Activated naive CD4-positive, alpha-beta T cell treated with anti-CD3 and anti-CD28 coated beads, Interleukin-2, amount 10 ng/mL, durations not matched to agents 7 days and 5 days (primary cell): ENCODE data around the gene AHNAK.
A peak's percentile ranks its signal among the peaks of the same experiment; 100 is the strongest.

Source experiments
- CTCF ChIA-PET: fragments of 350-600 bp; sonication (Branson Sonifier 250); formaldehyde crosslinking; loops from one replicate; lab custom pipeline; 2021; ENCODE audit warnings: antibody characterized with exemption; lab: Charles Lee
- DNase-seq: peaks from one replicate; pipeline ENCODE4 v3.0.0-alpha.2; 2020
- H3K27ac Mint-ChIP-seq: one replicate; pipeline ENCODE4 v1.8.0; 2021; ENCODE audit warnings: mild to moderate bottlenecking, moderate library complexity, mixed read lengths
- H3K27me3 Mint-ChIP-seq: one replicate; pipeline ENCODE4 v1.8.0; 2021; ENCODE audit warnings: mild to moderate bottlenecking, mixed read lengths
- H3K36me3 Mint-ChIP-seq: one replicate; pipeline ENCODE4 v1.8.0; 2021; ENCODE audit warnings: mixed read lengths
- H3K4me1 Mint-ChIP-seq: one replicate; pipeline ENCODE4 v1.8.0; 2021; ENCODE audit warnings: mixed read lengths
- H3K4me3 Mint-ChIP-seq: one replicate; pipeline ENCODE4 v1.8.0; 2021; ENCODE audit warnings: mild to moderate bottlenecking, moderate library complexity, mixed read lengths
- H3K9me3 Mint-ChIP-seq: one replicate; pipeline ENCODE4 v1.8.0; 2021; ENCODE audit warnings: mixed read lengths

The AHNAK gene

DNA sequence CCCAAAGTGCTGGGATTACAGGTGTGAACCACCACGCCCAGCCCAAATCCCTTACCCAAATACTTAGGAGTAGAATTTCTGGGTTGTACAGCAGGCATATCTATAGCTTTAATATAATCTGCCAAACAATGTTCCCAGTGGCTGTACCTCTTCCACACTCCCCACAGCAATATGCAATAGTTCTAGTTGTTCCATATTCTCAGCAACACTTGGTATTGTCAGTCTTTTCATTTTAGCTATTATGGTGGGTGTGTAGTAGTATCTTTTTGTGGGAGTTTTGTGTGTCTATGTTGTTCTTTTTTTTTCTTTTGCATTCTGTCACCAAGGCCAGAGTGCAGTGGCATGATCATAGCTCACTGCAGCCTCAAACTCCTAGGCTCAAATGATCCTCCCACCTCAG is 109.0 kb downstream of the AHNAK start:
- no peak for DNase-seq
- Mint-ChIP-seq H3K36me3 (no peaks in the 10 kb centered on the region), H3K4me1 (peaks cover 20% of the 10 kb centered on the region), H3K27ac (no peak overlapping the region), H3K4me3 (no peak overlapping the region), H3K9me3 (no peaks in the 10 kb centered on the region), H3K27me3 (peaks cover 16% of the 10 kb centered on the region)
- CTCF ChIA-PET, result interaction anchor here (1.1 to 1.7 kb wide), 2 partner anchors 13 to 43 kb away, joined by 4 to 7 read pairs; no protein-coding TSS in a partner anchor

DNA sequence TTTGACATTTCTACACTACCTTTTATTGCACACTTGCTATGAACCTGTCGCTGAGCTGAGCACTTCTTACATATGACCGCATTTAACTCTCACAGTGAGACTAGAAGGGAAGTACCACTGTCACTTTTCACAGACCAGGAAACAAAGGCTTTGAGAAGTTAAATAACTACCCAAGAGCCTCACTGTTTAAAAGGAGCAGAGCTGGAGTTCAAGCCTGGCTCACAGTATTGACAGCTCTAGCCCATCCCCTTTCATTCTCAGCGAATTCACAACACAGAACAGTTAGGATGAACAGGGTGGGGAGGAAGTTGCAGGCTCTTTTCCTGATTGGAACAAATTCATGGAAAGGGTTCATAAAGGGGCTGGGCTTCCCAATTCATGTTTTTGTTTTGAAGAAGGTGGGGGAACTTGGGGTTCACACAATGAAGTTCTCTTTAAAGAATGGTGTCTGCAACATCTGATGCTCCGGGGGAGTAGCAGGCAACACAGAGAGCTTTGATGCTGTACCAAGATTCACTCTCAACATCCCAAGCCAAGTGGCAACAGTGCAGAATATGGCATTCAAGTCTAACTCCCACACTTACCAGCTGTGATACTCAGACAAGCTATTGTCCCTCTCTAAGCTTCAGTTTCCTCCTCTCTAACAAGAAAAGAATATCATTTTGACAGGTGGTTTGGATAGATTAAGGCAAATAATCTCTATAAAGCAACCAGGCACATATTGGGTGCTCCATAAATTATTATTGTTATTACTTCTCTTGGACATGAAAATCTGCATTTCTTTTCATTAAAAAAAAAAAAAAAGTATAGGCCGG is 110.6 kb downstream of the AHNAK start:
- DNase-seq, result no peak
- Mint-ChIP-seq H3K9me3 (no peaks in the 10 kb centered on the region), H3K27me3 (peaks cover 22% of the 10 kb centered on the region), H3K4me1 (peaks cover 32% of the 10 kb centered on the region), H3K36me3 (no peaks in the 10 kb centered on the region), H3K27ac (no peak overlapping the region), H3K4me3 (no peak overlapping the region)
- CTCF ChIA-PET, result interaction anchor here (0.6 to 1.7 kb wide), 6 partner anchors 11 to 107 kb away, joined by 3 to 6 read pairs (median 4); no protein-coding TSS in a partner anchor

DNA sequence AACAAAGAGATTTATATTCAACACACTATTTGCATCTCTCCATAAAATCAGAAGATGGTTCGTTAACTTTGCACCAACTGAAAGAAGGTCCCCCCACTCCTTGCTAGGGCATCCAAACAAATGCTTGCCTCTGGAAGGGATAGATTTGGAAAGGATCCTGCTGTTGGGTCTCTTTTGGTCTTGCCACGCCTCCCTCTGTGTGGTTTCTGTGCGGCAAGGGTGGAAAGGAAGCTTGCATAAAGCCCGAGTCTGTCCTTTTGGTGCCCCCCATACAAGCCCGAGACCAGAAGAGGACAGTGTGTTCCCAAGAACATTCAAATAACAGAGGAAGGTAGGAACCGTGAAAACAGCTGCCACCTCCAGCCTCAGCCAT is 112.7 kb downstream of the AHNAK start:
- CTCF ChIA-PET, result interaction anchor here (1.2 kb wide), 1 partner anchor 39 kb away, joined by 4 read pairs; no protein-coding TSS in a partner anchor
- Mint-ChIP-seq H3K9me3 (no peaks in the 10 kb centered on the region), H3K27me3 (peaks cover 13% of the 10 kb centered on the region), H3K4me1 (peaks cover 44% of the 10 kb centered on the region), H3K27ac (no peak overlapping the region), H3K36me3 (no peaks in the 10 kb centered on the region), H3K4me3 (no peak overlapping the region)
- no peak for DNase-seq

DNA sequence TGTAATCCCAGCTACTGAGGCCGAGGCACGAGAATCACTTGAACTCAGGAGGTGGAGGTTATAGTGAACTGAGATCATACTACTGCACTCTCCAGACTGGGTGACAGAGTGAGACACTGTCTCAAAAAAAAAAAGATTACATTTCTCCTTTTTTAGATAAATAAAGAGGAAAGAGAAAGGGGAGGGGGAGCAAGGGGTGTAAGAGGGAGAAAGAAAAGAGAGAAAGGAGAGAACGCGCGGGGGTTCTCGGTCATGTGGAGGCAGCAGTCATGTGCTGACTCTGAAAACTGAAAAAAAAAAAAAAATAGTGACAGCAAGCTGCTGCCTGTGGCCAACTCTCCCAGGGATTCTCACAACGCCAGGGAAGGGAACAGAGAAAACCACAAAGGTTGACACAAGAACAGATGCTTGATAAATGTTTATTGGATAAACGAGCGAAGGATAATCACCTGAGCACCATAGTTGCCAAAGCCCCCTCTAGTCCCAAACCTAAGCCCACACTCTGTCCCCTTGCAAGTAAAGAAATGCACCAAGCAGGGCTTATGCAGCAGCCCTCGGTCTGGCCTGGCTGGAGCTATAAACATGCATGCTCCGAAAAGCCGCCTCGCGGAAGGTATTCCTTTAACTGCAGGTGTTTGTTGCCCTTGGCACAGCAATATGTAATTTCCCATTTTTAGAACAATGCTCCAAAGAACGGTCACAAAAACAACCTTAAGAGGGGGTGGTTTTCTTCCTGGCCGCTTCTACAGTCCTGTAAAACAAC is 113.3 kb downstream of the AHNAK start:
- no peak for DNase-seq
- no peaks in the 10 kb centered on the region for H3K9me3 Mint-ChIP-seq
- no peaks in the 10 kb centered on the region for H3K36me3 Mint-ChIP-seq
- H3K4me1 Mint-ChIP-seq, result peaks cover 48% of the 10 kb centered on the region
- no peak overlapping the region for H3K27ac Mint-ChIP-seq
- no peak overlapping the region for H3K4me3 Mint-ChIP-seq
- CTCF ChIA-PET, result interaction anchor here (1.2 kb wide), 1 partner anchor 38 kb away, joined by 4 read pairs; no protein-coding TSS in a partner anchor
- H3K27me3 Mint-ChIP-seq, result peaks cover 13% of the 10 kb centered on the region

DNA sequence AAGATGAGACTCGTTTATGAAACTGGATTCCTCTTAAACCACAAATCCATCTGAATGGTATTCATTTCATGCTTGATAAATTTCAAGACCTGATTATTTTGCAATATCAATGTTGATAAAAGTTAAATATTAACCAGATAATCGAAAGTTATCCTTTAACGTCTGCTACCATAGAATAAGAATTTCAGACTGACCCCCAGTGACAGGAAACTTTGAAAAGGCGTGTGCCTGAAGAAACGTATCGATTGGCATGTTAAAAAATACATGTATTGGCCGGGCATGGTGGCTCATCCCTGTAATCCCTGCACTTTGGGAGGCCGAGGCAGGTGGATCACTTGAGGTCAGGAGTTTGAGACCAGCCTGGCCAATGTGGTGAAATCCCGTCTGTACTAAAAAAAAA is 113.9 kb downstream of the AHNAK start:
- Mint-ChIP-seq H3K36me3 (no peaks in the 10 kb centered on the region), H3K9me3 (no peaks in the 10 kb centered on the region), H3K27ac (no peak overlapping the region), H3K4me3 (no peak overlapping the region), H3K27me3 (peaks cover 13% of the 10 kb centered on the region), H3K4me1 (peaks cover 52% of the 10 kb centered on the region)
- no peak for DNase-seq
- CTCF ChIA-PET, result no interaction called here

DNA sequence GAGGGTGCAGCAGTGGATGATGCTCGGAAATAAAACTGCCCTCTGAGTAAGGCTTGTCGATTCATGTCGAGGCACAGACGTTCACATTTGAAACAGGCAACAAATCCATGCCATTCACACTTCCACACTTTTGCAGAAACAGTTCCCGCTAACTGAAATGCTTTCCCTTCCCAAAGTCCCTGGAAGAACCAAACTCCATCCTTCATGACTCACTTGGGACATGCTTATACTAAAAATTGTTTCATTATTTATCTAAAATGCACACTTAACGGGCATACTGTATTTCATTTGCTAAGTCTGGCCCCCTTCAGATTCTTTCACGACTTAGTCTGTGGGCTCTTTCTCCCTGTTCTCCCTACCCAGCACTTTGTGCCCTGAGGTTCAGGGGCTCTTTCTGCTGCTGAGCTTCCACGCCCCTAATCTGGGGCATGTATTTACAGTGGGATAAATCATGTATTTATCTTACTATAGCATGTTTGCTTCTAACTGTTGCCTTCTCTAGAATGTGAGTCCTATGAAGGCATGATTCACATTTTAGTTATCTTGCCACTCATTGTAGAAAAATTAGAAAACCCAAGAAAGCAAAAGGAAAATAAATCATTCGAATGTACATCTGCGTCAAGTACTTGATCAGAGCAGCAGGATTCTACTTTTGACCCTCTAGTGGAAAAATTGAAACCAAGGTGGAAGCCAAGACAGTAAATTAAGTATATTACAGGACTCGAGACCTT is 115.3 kb downstream of the AHNAK start:
- Mint-ChIP-seq H3K27ac (no peak overlapping the region), H3K9me3 (no peaks in the 10 kb centered on the region), H3K4me1 (peaks cover 64% of the 10 kb centered on the region), H3K36me3 (no peaks in the 10 kb centered on the region), H3K4me3 (no peak overlapping the region), H3K27me3 (peaks cover 13% of the 10 kb centered on the region)
- no peak for DNase-seq
- CTCF ChIA-PET, result no interaction called here

DNA sequence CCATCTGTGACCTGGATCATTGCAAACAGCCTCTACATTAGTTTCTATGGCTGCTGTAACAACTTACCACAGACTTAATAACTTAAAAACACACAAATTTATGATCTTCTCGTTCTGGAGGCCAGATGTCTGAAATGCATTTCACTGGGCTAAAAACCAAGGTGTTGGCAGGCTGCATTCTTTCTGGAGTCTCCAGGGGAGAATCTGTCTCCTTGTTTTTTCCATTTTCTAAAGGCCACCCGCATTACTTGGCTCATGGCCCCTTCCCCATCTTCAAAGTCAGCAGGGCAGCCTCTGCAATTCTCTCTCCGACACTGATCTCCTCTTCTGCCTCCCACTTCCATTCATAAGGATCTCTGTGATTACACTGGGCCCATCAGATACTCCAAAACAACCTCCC is 116.2 kb downstream of the AHNAK start:
- H3K4me1 Mint-ChIP-seq, result peaks cover 63% of the 10 kb centered on the region
- peaks cover 13% of the 10 kb centered on the region for H3K27me3 Mint-ChIP-seq
- H3K27ac Mint-ChIP-seq, result no peak overlapping the region
- H3K36me3 Mint-ChIP-seq, result no peaks in the 10 kb centered on the region
- CTCF ChIA-PET, result no interaction called here
- H3K4me3 Mint-ChIP-seq, result no peak overlapping the region
- DNase-seq, result no peak
- no peaks in the 10 kb centered on the region for H3K9me3 Mint-ChIP-seq

DNA sequence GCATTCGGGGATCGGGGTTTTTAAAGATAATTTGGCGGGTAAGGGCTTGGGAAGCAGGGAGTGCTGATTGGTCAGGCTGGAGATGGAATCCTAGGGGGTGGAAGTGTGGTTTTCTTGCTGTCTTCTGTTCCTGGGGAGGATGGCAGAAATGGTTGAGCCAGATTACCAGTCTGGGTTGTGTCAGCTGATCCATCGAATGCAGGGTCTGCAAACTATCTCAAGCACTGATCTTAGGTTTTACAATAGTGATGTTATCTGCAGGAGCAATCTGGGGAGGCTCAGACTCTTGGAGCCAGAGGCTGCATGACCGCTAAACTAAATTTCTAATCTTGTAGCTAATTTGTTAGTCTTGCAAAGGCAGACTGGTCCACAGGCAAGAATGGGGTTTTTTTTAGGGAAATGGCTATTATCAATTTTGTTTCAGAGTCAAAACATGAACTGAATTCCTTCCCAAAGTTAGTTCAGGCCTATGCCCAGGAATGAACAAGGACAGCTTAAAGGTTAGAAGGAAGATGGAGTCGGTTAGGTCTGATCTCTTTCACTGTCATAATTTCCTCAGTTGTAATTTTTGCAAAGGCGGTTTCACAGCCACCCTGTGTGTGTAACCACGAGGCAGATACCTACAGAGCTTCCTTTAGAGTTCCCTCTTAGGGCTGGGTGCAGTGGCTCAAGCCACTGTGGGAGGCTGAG is 117.6 kb downstream of the AHNAK start:
- no peaks in the 10 kb centered on the region for H3K9me3 Mint-ChIP-seq

DNA sequence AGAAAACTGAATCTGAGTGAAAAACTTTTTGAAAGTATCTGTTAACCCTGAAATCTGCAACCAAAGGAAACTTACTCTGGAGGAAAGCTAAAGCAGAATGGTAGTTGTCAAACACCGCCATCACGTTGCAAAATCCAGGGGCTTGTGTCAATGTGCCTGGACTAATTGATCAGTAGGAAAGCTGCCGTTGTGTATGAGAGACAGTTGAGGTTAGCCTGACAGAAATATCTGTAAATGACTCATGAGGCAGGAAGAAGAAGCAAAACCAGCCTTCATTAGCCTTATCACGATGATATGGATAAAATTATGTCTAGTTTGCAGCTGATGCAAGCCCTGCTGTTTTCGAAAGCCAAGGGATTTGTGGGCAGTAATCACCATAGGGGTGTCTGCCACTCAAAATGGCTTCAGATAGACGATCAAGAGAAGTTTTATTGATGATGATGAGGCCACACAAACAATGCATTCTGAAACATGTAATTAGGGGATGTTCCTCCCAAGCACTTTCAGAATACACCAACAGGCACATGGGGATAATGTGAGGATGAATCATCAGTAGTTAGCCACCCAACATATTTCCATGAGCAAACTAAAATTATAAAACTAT is 118.9 kb downstream of the AHNAK start:
- Mint-ChIP-seq H3K27me3 (peaks cover 27% of the 10 kb centered on the region), H3K36me3 (no peaks in the 10 kb centered on the region), H3K4me1 (peaks cover 61% of the 10 kb centered on the region), H3K9me3 (no peaks in the 10 kb centered on the region), H3K4me3 (no peak overlapping the region), H3K27ac (peak overlapping the region; percentile 86)
- no peak for DNase-seq
- CTCF ChIA-PET, result interaction anchor here (1.0 to 9.2 kb wide), 6 partner anchors 33 to 164 kb away, joined by 3 to 161 read pairs (median 33); no protein-coding TSS in a partner anchor

More for the DNA sequence above, 117.6 kb downstream of the AHNAK start:
- Mint-ChIP-seq H3K27me3 (peaks cover 15% of the 10 kb centered on the region), H3K4me3 (no peak overlapping the region), H3K4me1 (peaks cover 68% of the 10 kb centered on the region), H3K27ac (peak overlapping the region; percentile 7), H3K36me3 (no peaks in the 10 kb centered on the region)
- no peak for DNase-seq
- CTCF ChIA-PET, result interaction anchor here (0.6 to 9.2 kb wide), 5 partner anchors 25 to 265 kb away, joined by 3 to 161 read pairs (median 4); no protein-coding TSS in a partner anchor

DNA sequence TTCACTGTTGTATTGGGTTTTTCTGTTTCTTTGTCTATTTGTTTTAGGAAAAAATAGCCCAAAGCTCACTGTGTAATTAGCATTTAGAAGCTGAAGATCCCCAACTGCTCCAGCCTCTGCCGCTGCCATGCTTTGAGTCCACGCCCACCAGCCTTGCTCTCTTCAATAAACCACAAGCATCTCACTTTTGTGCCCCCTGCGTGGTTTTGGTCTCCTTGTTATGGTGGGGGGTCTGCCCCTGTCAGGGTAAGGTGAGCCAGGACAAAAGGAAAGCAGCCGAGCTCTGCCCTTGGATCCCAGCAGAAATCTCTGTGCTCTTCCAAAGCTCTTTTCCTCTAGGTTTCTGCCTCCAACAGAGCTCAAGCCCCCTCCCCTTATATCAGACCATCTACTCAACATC is 123.6 kb downstream of the AHNAK start:
- Mint-ChIP-seq H3K27ac (no peak overlapping the region), H3K27me3 (peaks cover 53% of the 10 kb centered on the region), H3K4me1 (peaks cover 31% of the 10 kb centered on the region), H3K9me3 (no peaks in the 10 kb centered on the region), H3K4me3 (no peak overlapping the region), H3K36me3 (no peaks in the 10 kb centered on the region)
- DNase-seq, result no peak
- CTCF ChIA-PET, result interaction anchor here (1.0 to 9.2 kb wide), 8 partner anchors 21 to 176 kb away, joined by 3 to 161 read pairs (median 18); no protein-coding TSS in a partner anchor

DNA sequence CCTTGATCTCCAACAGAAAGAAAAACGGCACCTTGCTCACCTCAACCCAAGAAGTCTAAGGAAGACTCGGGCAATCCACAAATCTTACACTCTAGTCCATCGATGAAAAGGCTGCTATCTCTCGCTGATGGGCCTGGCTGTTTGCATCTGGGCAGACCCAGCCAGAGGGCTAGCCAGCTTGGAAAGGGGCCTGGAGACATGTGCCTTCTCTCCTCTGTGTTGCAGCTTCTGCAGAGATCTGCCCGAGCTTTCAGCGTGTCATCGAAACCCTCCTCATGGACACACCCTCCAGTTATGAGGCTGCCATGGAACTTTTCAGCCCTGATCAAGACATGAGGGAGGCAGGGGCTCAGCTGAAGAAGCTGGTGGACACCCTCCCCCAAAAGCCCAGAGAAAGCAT is 124.6 kb downstream of the AHNAK start:
- DNase-seq, result no peak
- Mint-ChIP-seq H3K36me3 (no peaks in the 10 kb centered on the region), H3K27me3 (peaks cover 54% of the 10 kb centered on the region), H3K4me1 (peaks cover 22% of the 10 kb centered on the region), H3K4me3 (no peak overlapping the region), H3K9me3 (no peaks in the 10 kb centered on the region), H3K27ac (no peak overlapping the region)
- CTCF ChIA-PET, result interaction anchor here (0.7 to 9.2 kb wide), 6 partner anchors 20 to 272 kb away, joined by 3 to 161 read pairs (median 34); no protein-coding TSS in a partner anchor

DNA sequence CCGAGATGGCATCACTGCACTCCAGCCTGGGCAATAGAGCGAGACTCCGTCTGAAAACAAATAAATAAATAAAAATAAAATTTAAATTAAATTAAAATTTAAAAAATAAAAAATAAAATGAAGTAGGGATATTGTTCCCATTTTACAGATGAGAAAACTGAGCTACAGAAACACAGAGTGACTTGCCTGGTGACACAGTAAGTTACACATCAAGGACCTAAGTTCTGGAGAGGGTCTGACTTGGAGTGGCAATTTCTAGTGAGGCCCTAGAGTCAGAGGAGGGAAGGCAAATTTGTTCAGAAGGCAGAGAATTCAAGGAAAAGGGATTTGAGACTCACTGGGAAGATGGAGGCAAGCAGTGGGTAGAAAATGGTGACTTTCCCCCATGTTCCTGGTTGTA is 125.7 kb downstream of the AHNAK start:
- Mint-ChIP-seq H3K27ac (no peak overlapping the region), H3K4me3 (no peak overlapping the region), H3K9me3 (no peaks in the 10 kb centered on the region), H3K36me3 (no peaks in the 10 kb centered on the region), H3K4me1 (peaks cover 11% of the 10 kb centered on the region), H3K27me3 (peaks cover 54% of the 10 kb centered on the region)
- CTCF ChIA-PET, result interaction anchor here (7.1 to 9.2 kb wide), 2 partner anchors 26 to 123 kb away, joined by 61 to 161 read pairs; no protein-coding TSS in a partner anchor
- DNase-seq, result no peak

DNA sequence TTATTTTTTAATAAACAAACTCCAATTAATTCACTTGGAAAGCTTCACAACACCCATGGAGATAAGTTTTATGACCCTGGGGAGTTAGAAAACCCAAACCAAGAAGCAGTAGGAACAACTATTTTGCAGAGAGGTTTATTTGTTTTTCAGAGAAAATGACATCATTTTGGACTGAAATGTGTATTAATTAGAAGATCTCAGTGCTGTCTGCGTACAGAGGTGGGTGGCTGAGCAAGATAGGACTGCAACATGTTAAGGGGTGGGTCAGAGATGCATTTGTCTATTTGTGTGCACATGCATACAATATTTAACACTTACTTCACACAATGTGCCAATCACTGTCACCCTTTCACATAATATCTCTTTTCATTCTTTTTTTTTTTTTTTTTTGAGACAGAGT is 126.7 kb downstream of the AHNAK start:
- no peak overlapping the region for H3K4me3 Mint-ChIP-seq
- CTCF ChIA-PET, result interaction anchor here (0.7 to 2.7 kb wide), 3 partner anchors 16 to 123 kb away, joined by 3 to 13 read pairs (median 3); no protein-coding TSS in a partner anchor
- no peak for DNase-seq
- H3K9me3 Mint-ChIP-seq, result no peaks in the 10 kb centered on the region
- H3K4me1 Mint-ChIP-seq, result peaks cover 8% of the 10 kb centered on the region
- H3K36me3 Mint-ChIP-seq, result no peaks in the 10 kb centered on the region
- H3K27ac Mint-ChIP-seq, result no peak overlapping the region
- peaks cover 59% of the 10 kb centered on the region for H3K27me3 Mint-ChIP-seq
